ENCODE data around the gene MED13L.

DNA sequence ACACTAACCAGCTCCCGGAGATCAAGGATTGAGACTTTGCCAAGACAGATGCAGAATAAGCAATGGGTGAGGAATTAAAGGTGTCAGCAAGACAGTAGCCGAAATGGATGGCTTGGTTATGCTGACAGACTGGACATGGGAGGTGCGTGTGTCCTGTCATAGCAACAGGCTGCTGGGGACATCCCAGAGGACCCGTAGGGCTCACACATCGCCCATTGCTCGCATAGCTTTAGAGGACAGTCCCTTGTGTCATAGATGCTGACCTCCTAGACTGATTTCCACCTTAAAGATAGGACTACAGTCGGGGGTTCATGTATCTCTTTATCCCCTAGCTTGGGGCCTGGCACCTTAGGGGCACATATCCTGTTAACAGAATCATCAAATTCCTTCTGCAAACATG, 324.5 kb downstream of the MED13L start:
- no peak for TF ChIP-seq EP300 (IDR thresholded peaks at IDR 0.05)
- no peak for TF ChIP-seq POLR2A (IDR thresholded peaks at IDR 0.05)
- no peak for TF ChIP-seq CTCF (IDR thresholded peaks at IDR 0.05)
